ENCODE data around the gene TNFAIP8L3.

TNFAIP8L3 gene

GRCh38 chr15:51074926-51075325 lies 19.8 kb downstream of the TNFAIP8L3 start:
- no peak for TF ChIP-seq CTCF (conservative IDR thresholded peaks at IDR 0.05; ENCODE audit: low read depth)
- POLR2A ChIA-PET (ENCODE audit: low non-redundant PET) = no interaction called here
- no peak overlapping the region for H3K27ac ChIP-seq
- CTCF ChIA-PET = interaction anchor here (0.9 kb wide), 1 partner anchor 10 kb away, joined by 4 read pairs; no protein-coding TSS in a partner anchor
- no peak for DNase-seq (ENCODE audit: low spot score)

- no peak overlapping the region for H3K27ac ChIP-seq
- CTCF ChIA-PET = no interaction called here
- TF ChIP-seq CTCF (conservative IDR thresholded peaks at IDR 0.05; ENCODE audit: low read depth) = no peak
- no peak for DNase-seq (ENCODE audit: low spot score)
- POLR2A ChIA-PET (ENCODE audit: low non-redundant PET) = no interaction called here
Measured at GRCh38 chr15:51071578-51071977, 23.1 kb downstream of the TNFAIP8L3 start.

- no peak for DNase-seq (ENCODE audit: low spot score)
- POLR2A ChIA-PET (ENCODE audit: low non-redundant PET) = no interaction called here
Measured at GRCh38 chr15:51069983-51070382, 24.7 kb downstream of the TNFAIP8L3 start.

GRCh38 chr15:51067510-51067909 lies 27.2 kb downstream of the TNFAIP8L3 start:
- ChIA-PET POLR2A (ENCODE audit: low non-redundant PET) (no interaction called here), CTCF (interaction anchor here (0.8 kb wide), 1 partner anchor 313 kb away, joined by 4 read pairs; no protein-coding TSS in a partner anchor)
- TF ChIP-seq CTCF (conservative IDR thresholded peaks at IDR 0.05; ENCODE audit: low read depth) = no peak
- no peak overlapping the region for H3K27ac ChIP-seq
- DNase-seq (ENCODE audit: low spot score) = no peak

More at GRCh38 chr15:51069983-51070382, 24.7 kb downstream of the TNFAIP8L3 start:
- no peak overlapping the region for H3K27ac ChIP-seq
- TF ChIP-seq CTCF (conservative IDR thresholded peaks at IDR 0.05; ENCODE audit: low read depth) = no peak
- CTCF ChIA-PET = interaction anchor here (0.6 kb wide), 1 partner anchor 290 kb away, joined by 4 read pairs; no protein-coding TSS in a partner anchor

- POLR2A ChIA-PET (ENCODE audit: low non-redundant PET) = no interaction called here
- CTCF ChIA-PET = interaction anchor here (0.6 to 1.4 kb wide), 2 partner anchors 9 to 247 kb away, joined by 3 to 4 read pairs; no protein-coding TSS in a partner anchor
- TF ChIP-seq CTCF (conservative IDR thresholded peaks at IDR 0.05; ENCODE audit: low read depth) = no peak
- no peak overlapping the region for H3K27ac ChIP-seq
- no peak for DNase-seq (ENCODE audit: low spot score)
Measured at GRCh38 chr15:51065781-51066180, 28.9 kb downstream of the TNFAIP8L3 start.

- ChIA-PET POLR2A (ENCODE audit: low non-redundant PET) (no interaction called here), CTCF (interaction anchor here (0.6 to 1.4 kb wide), 2 partner anchors 9 to 285 kb away, joined by 3 to 4 read pairs; no protein-coding TSS in a partner anchor)
- TF ChIP-seq CTCF (conservative IDR thresholded peaks at IDR 0.05; ENCODE audit: low read depth) = no peak
- H3K27ac ChIP-seq = no peak overlapping the region
- no peak for DNase-seq (ENCODE audit: low spot score)
Measured at GRCh38 chr15:51065261-51065660, 29.4 kb downstream of the TNFAIP8L3 start.
